H9 (cell line): ENCODE data around the gene MAP3K20. TPM values are rescaled to one million over a fixed set of nuclear protein-coding genes. Genes with fewer than 3 reads are reported as not detected.

ENCODE experiments used
- DNase-seq: peaks from one replicate; pipeline ENCODE4 v3.0.0-alpha.2; 2017
- H2AFZ ChIP-seq: one replicate; pipeline ENCODE4 v1.6.1; 2013; ENCODE audit warnings: mild to moderate bottlenecking, low read length, control low read depth, moderate library complexity
- H2AK5ac ChIP-seq: 2 replicates; pipeline ENCODE4 v1.6.1; 2013; ENCODE audit warnings: low read length, control low read depth, mixed read lengths; ENCODE audit not compliant: insufficient read length
- H2BK120ac ChIP-seq: one replicate; pipeline ENCODE4 v1.6.1; 2013; ENCODE audit warnings: low read depth, mild to moderate bottlenecking, low read length, control low read depth, inconsistent platforms; ENCODE audit not compliant: poor library complexity, severe bottlenecking
- H2BK12ac ChIP-seq: 2 replicates; pipeline ENCODE4 v1.6.1; 2013; ENCODE audit warnings: low read length, control low read depth, mixed read lengths, low read depth; ENCODE audit not compliant: insufficient read length
- H2BK15ac ChIP-seq: 2 replicates; pipeline ENCODE4 v1.6.1; 2013; ENCODE audit warnings: low read depth, low read length, control low read depth
- H2BK20ac ChIP-seq: one replicate; pipeline ENCODE4 v1.6.1; 2013; ENCODE audit warnings: low read depth, mild to moderate bottlenecking, low read length, control low read depth, inconsistent platforms; ENCODE audit not compliant: poor library complexity, severe bottlenecking
- H2BK5ac ChIP-seq: 2 replicates; pipeline ENCODE4 v1.6.1; 2013; ENCODE audit warnings: low read length, control low read depth, mixed read lengths; ENCODE audit not compliant: insufficient read length
- H3K14ac ChIP-seq: 2 replicates; pipeline ENCODE4 v1.6.1; 2013; ENCODE audit warnings: low read length, control low read depth; ENCODE audit not compliant: insufficient read depth
- H3K18ac ChIP-seq: 2 replicates; pipeline ENCODE4 v1.6.1; 2013; ENCODE audit warnings: low read depth, mild to moderate bottlenecking, mixed read lengths, low read length, control low read depth; ENCODE audit not compliant: insufficient read length
- H3K23ac ChIP-seq: 2 replicates; pipeline ENCODE4 v1.6.1; 2013; ENCODE audit warnings: low read length, control low read depth, mixed read lengths, low read depth; ENCODE audit not compliant: insufficient read length
- H3K23me2 ChIP-seq: 2 replicates; pipeline ENCODE4 v1.6.1; 2013; ENCODE audit warnings: low read depth, mild to moderate bottlenecking, mixed read lengths, low read length, control low read depth; ENCODE audit not compliant: insufficient read length, poor library complexity, severe bottlenecking
- H3K27ac ChIP-seq: 2 replicates; pipeline ENCODE4 v1.5.1; 2013; ENCODE audit warnings: low read length, control low read depth, mixed read lengths, low read depth; ENCODE audit not compliant: insufficient read length
- H3K27me3 ChIP-seq: 2 replicates; pipeline ENCODE4 v1.6.1; 2013; ENCODE audit warnings: low read length, control low read depth, inconsistent platforms; ENCODE audit not compliant: insufficient read depth
- H3K4ac ChIP-seq: 2 replicates; pipeline ENCODE4 v1.6.1; 2013; ENCODE audit warnings: low read depth, mild to moderate bottlenecking, control low read depth, inconsistent platforms, low read length, moderate library complexity
- H3K4me1 ChIP-seq: 2 replicates; pipeline ENCODE4 v1.6.1; 2013; ENCODE audit warnings: low read length, control low read depth, inconsistent platforms; ENCODE audit not compliant: insufficient read depth
- H3K4me2 ChIP-seq: 2 replicates; pipeline ENCODE4 v1.6.1; 2013; ENCODE audit warnings: low read length, control low read depth, mixed read lengths; ENCODE audit not compliant: insufficient read length, insufficient read depth
- H3K56ac ChIP-seq: 2 replicates; pipeline ENCODE4 v1.6.1; 2013; ENCODE audit warnings: low read depth, mild to moderate bottlenecking, mixed read lengths, low read length, control low read depth; ENCODE audit not compliant: insufficient read length
- H3K79me1 ChIP-seq: 2 replicates; pipeline ENCODE4 v1.6.1; 2013; ENCODE audit warnings: low read depth, mild to moderate bottlenecking, moderate library complexity, low read length, control low read depth, inconsistent platforms; ENCODE audit not compliant: insufficient read depth, poor library complexity, severe bottlenecking
- H3K79me2 ChIP-seq: 2 replicates; pipeline ENCODE4 v1.6.1; 2013; ENCODE audit warnings: low read length, control low read depth, inconsistent platforms; ENCODE audit not compliant: insufficient read depth
- H3K9ac ChIP-seq: 2 replicates; pipeline ENCODE4 v1.6.1; 2013; ENCODE audit warnings: low read length, control low read depth, mixed read lengths; ENCODE audit not compliant: insufficient read length; ENCODE audit errors: extremely low read depth
- H3K9me3 ChIP-seq: one replicate; pipeline ENCODE4 v1.6.1; 2013; ENCODE audit warnings: low read depth, low read length, inconsistent platforms; ENCODE audit not compliant: control insufficient read depth
- H3T11ph ChIP-seq: one replicate; pipeline ENCODE4 v1.6.1; 2013; ENCODE audit warnings: mild to moderate bottlenecking, low read length, control low read depth, inconsistent platforms
- H4K20me1 ChIP-seq: one replicate; pipeline ENCODE4 v1.6.1; 2013; ENCODE audit not compliant: control insufficient read depth, insufficient read length, insufficient read depth
- H4K5ac ChIP-seq: 2 replicates; pipeline ENCODE4 v1.6.1; 2013; ENCODE audit warnings: low read depth, mild to moderate bottlenecking, mixed read lengths, low read length, control low read depth; ENCODE audit not compliant: insufficient read length
- H4K8ac ChIP-seq: replicated peaks from 2 replicates; pipeline ENCODE4 v1.6.1; 2013; ENCODE audit warnings: low read length, control low read depth, mixed read lengths, low read depth; ENCODE audit not compliant: insufficient read length
- H4K91ac ChIP-seq: 2 replicates; pipeline ENCODE4 v1.6.1; 2013; ENCODE audit warnings: low read depth, mild to moderate bottlenecking, moderate library complexity, mixed read lengths, low read length, control low read depth; ENCODE audit not compliant: insufficient read length
- H3K27ac Mint-ChIP-seq, 3 experiments: 2 replicates in 2 of 3; 3 replicates in 1 of 3; pipeline ENCODE4 v1.8.0; 2020 to 2021; ENCODE audit warnings: mixed read lengths in 3 of 3, mild to moderate bottlenecking in 1 of 3, moderate library complexity in 1 of 3
- H3K27me3 Mint-ChIP-seq: 2 replicates; pipeline ENCODE4 v1.8.0; 2021; ENCODE audit warnings: low read depth, mild to moderate bottlenecking, moderate library complexity, mixed read lengths
- H3K36me3 Mint-ChIP-seq, 3 experiments: 2 replicates in 2 of 3; 3 replicates in 1 of 3; pipeline ENCODE4 v1.8.0; 2020 to 2021; ENCODE audit warnings: low read depth in 3 of 3, mixed read lengths in 3 of 3; ENCODE audit not compliant: insufficient read depth in 1 of 3
- H3K4me1 Mint-ChIP-seq, 2 experiments: 2 replicates each; pipeline ENCODE4 v1.8.0; 2020; ENCODE audit warnings: mixed read lengths in 2 of 2
- H3K4me3 Mint-ChIP-seq, 2 experiments: 2 replicates in 1 of 2; 3 replicates in 1 of 2; pipeline ENCODE4 v1.8.0; 2020 to 2021; ENCODE audit warnings: mild to moderate bottlenecking in 2 of 2, mixed read lengths in 2 of 2, moderate library complexity in 1 of 2
- H3K9me3 Mint-ChIP-seq, 2 experiments: 2 replicates in 1 of 2; 3 replicates in 1 of 2; pipeline ENCODE4 v1.8.0; 2020; ENCODE audit warnings: mild to moderate bottlenecking in 2 of 2, mixed read lengths in 2 of 2, moderate library complexity in 1 of 2
- WGBS: extraction: QIAGEN DNeasy Blood & Tissue Kit; methylation state at CpG from one replicate; pipeline ENCODE4 v1.1.7; 2013; ENCODE audit warnings: missing lambda C conversion rate, low lambda C conversion rate, mixed read lengths; ENCODE audit not compliant: insufficient read length; ENCODE audit errors: extremely low coverage; 5-methylcytosine and 5-hydroxymethylcytosine counted together
- total RNA-seq: library from RNA; stranded (reverse); gene quantifications from 2 replicates; pipeline ENCODE4 v1.2.1, GENCODE V29; 2021
- TF ChIP-seq, protein P1 (sequence below): fragments of 200-600 bp; sonication (generic); conservative IDR thresholded peaks from 3 replicates; pipeline ENCODE4 v1.8.0; 2021; ENCODE audit warnings: antibody characterized with exemption, mild to moderate bottlenecking

MAP3K20 gene
- total RNA-seq, 1 experiment from 2014 or later: 8.7 TPM

DNA sequence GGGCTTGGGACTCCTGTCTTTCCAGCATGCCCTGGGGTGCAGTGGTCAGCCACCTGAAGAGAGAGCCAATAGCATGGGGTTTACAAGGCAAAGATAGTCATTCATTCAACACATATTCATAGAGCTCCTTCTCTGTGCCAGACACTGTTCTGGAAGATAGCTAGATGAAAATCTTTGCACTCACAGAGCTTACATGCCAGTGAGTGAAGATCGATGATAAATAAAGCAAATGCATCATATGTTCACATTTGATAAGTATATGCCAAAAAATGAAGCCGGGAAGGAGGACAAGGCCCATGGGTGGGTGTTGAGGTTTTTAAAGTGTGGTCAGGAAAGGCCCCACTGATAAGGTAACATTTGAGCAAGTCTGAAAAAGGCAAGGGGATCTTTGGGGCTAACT lies 148.2 kb downstream of the MAP3K20 start:
- no peak overlapping the region for H3K14ac ChIP-seq
- WGBS: no CpG with 5 or more reads among the region's 2 CpGs
- H3K4me1 Mint-ChIP-seq: peaks cover 11 to 16% of the 10 kb centered on the region in 2 experiments
- no peak overlapping the region for H4K8ac ChIP-seq
- no peak overlapping the region for H2BK12ac ChIP-seq
- H2BK20ac ChIP-seq: no peak overlapping the region
- peak overlapping the region in 1 of 3 experiments; percentile 28; a peak in 1 of 7 replicates for H3K27ac Mint-ChIP-seq
- no peak overlapping the region for H2AK5ac ChIP-seq
- DNase-seq: no peak
- H3K56ac ChIP-seq: no peak overlapping the region
- no peaks in the 10 kb centered on the region for H3K36me3 Mint-ChIP-seq
- H3K79me1 ChIP-seq: no peaks in the 10 kb centered on the region
- no peak overlapping the region for H3K4me3 Mint-ChIP-seq
- H4K20me1 ChIP-seq: no peaks in the 10 kb centered on the region
- no peaks in the 10 kb centered on the region for H3K27me3 Mint-ChIP-seq
- H4K91ac ChIP-seq: no peak overlapping the region
- no peaks in the 10 kb centered on the region for H3K23me2 ChIP-seq
- H3K9ac ChIP-seq: no peak overlapping the region
- no peak overlapping the region for H2BK15ac ChIP-seq
- no peak overlapping the region for H2BK5ac ChIP-seq
- no peak overlapping the region for H4K5ac ChIP-seq
- no peaks in the 10 kb centered on the region for H3K79me2 ChIP-seq
- no peak overlapping the region for H3K4me2 ChIP-seq
- TF ChIP-seq, protein P1, sequence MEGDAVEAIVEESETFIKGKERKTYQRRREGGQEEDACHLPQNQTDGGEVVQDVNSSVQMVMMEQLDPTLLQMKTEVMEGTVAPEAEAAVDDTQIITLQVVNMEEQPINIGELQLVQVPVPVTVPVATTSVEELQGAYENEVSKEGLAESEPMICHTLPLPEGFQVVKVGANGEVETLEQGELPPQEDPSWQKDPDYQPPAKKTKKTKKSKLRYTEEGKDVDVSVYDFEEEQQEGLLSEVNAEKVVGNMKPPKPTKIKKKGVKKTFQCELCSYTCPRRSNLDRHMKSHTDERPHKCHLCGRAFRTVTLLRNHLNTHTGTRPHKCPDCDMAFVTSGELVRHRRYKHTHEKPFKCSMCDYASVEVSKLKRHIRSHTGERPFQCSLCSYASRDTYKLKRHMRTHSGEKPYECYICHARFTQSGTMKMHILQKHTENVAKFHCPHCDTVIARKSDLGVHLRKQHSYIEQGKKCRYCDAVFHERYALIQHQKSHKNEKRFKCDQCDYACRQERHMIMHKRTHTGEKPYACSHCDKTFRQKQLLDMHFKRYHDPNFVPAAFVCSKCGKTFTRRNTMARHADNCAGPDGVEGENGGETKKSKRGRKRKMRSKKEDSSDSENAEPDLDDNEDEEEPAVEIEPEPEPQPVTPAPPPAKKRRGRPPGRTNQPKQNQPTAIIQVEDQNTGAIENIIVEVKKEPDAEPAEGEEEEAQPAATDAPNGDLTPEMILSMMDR: no peak
- no peak overlapping the region for H3K27ac ChIP-seq
- no peaks in the 10 kb centered on the region for H3K27me3 ChIP-seq
- no peak overlapping the region for H3K23ac ChIP-seq
- H3K4ac ChIP-seq: no peak overlapping the region
- H3K9me3 Mint-ChIP-seq: no peaks in the 10 kb centered on the region
- H3K18ac ChIP-seq: no peak overlapping the region
- H2BK120ac ChIP-seq: no peak overlapping the region
- no peaks in the 10 kb centered on the region for H3K9me3 ChIP-seq
- H2AFZ ChIP-seq: no peak overlapping the region
- H3K4me1 ChIP-seq: no peaks in the 10 kb centered on the region
- H3T11ph ChIP-seq: no peak overlapping the region
